C1 segment of cervical spinal cord (tissue), 14 donors: ENCODE results near the gene ZNF160.
"Not testable (repeated sequence)": the region's sequence is repeated elsewhere in the genome, so short reads cannot be mapped to it uniquely, and the experiment has no call there.

Experiments used
- DNase-seq, 14 donors: peaks; one replicate each; lab custom pipeline; 2025; lab: John Stamatoyannopoulos, UW

Gene ZNF160

GRCh38 chr19:53103234-53104203 is at the start of gene ZNF160:
Gene ZNF160 (minus strand): TSS chr19:53103422. CDS start chr19:53086276, 17,146 bp downstream.
- DNase-seq = peak; percentile 82 to 99 (median 96)

- no peak for DNase-seq
These were observed 44.4 kb upstream of the ZNF160 start for GRCh38 chr19:53147645-53148044.

- DNase-seq = no peak
These were observed 37.1 kb upstream of the ZNF160 start for GRCh38 chr19:53140351-53140750.

GRCh38 chr19:53136432-53136831 is 33.2 kb upstream of the ZNF160 start:
- DNase-seq = no peak

- peak in 13 of 14 donors; percentile 15 to 86 (median 71) for DNase-seq
These were observed 29.1 kb upstream of the ZNF160 start, which contains the start of gene ZNF415 for GRCh38 chr19:53132141-53132991. Gene ZNF415 (minus strand): TSS chr19:53132910. CDS start chr19:53122676, 10,234 bp downstream.

GRCh38 chr19:53131727-53132126 is 28.5 kb upstream of the ZNF160 start:
- peak in 7 of 14 donors; percentile 4 to 53 (median 26) for DNase-seq

- DNase-seq = no peak
These were observed 27.9 kb upstream of the ZNF160 start for GRCh38 chr19:53131085-53131590.

GRCh38 chr19:53130506-53130905 is 27.3 kb upstream of the ZNF160 start:
- DNase-seq = peak in 3 of 14 donors; percentile 4 to 11 (median 5)

- not testable (repeated sequence) for DNase-seq
These were observed 23.7 kb upstream of the ZNF160 start for GRCh38 chr19:53126733-53127526.

- DNase-seq = no peak
These were observed 20.2 kb upstream of the ZNF160 start for GRCh38 chr19:53123400-53123799.

- DNase-seq = no peak
These were observed 9.1 kb upstream of the ZNF160 start for GRCh38 chr19:53112286-53112685.

GRCh38 chr19:53109527-53109926 is 6.3 kb upstream of the ZNF160 start:
- DNase-seq = no peak

GRCh38 chr19:53102756-53103233 is 427 bp downstream of the ZNF160 start:
- peak in 3 of 14 donors; percentile 33 to 70 (median 50) for DNase-seq

- peak in 2 of 14 donors; percentile 11 to 33 for DNase-seq
These were observed 941 bp downstream of the ZNF160 start for GRCh38 chr19:53102206-53102755.

- DNase-seq = no peak
These were observed 1.7 kb downstream of the ZNF160 start for GRCh38 chr19:53101518-53101917.

- not testable (repeated sequence) for DNase-seq
These were observed 4.7 kb downstream of the ZNF160 start for GRCh38 chr19:53098570-53098969.

GRCh38 chr19:53096982-53097690 is 6.1 kb downstream of the ZNF160 start:
- not testable (repeated sequence) for DNase-seq

- DNase-seq = not testable (repeated sequence)
These were observed 6.6 kb downstream of the ZNF160 start for GRCh38 chr19:53096579-53096978.

- DNase-seq = no peak
These were observed 8.3 kb downstream of the ZNF160 start for GRCh38 chr19:53094754-53095575.
